ENCODE measurements around the gene CNTN4. TPM values are rescaled to one million over a fixed set of nuclear protein-coding genes. Genes with fewer than 3 reads are reported as not detected.

Gene CNTN4
- total and polyA plus RNA-seq, 4 donors: 1.2 to 3.8 (median 2.6) TPM

- Histone ChIP-seq H3K9ac (ENCODE audit: low read depth in 1 of 2, low read length in 2 of 2) (no peak overlapping the region), H3K9me3 (ENCODE audit: control insufficient read depth in 4 of 4, low read length in 3 of 4) (no peaks in the 10 kb centered on the region), H3K27me3 (ENCODE audit: control insufficient read depth in 4 of 4, insufficient read depth in 4 of 4, low read length in 3 of 4) (no peaks in the 10 kb centered on the region), H3K27ac (ENCODE audit: low read depth in 1 of 2, low read length in 2 of 2) (no peak overlapping the region), H3K36me3 (ENCODE audit: control insufficient read depth in 4 of 4, insufficient read depth in 3 of 4, low read depth in 1 of 4, low read length in 3 of 4) (no peaks in the 10 kb centered on the region), H3K4me1 (ENCODE audit: control insufficient read depth in 4 of 4, insufficient read depth in 4 of 4, low read length in 3 of 4) (no peaks in the 10 kb centered on the region), H3K4me3 (ENCODE audit: low read depth in 1 of 3, low read length in 3 of 3) (no peak overlapping the region)
- no peak for DNase-seq (ENCODE audit: low spot score)
- no peak for TF ChIP-seq HNF4A (conservative IDR thresholded peaks at IDR 0.05)
- TF ChIP-seq RXRA (IDR thresholded peaks at IDR 0.05): no peak
- TF ChIP-seq JUND (IDR thresholded peaks at IDR 0.05): no peak
- TF ChIP-seq GABPA (IDR thresholded peaks at IDR 0.05 in 1 of 2, conservative IDR thresholded peaks at IDR 0.05 in 1 of 2): no peak
- TF ChIP-seq TAF1 (conservative IDR thresholded peaks at IDR 0.05): no peak
- TF ChIP-seq MAX (IDR thresholded peaks at IDR 0.05): no peak
- TF ChIP-seq SP1 (IDR thresholded peaks at IDR 0.05): no peak
- no peak for TF ChIP-seq YY1 (IDR thresholded peaks at IDR 0.05)
- WGBS: 96% methylated on average over 4 of the region's 4 CpGs
Observed at GRCh38 chr3:2837910-2838309, 739.2 kb downstream of the CNTN4 start.

DNA sequence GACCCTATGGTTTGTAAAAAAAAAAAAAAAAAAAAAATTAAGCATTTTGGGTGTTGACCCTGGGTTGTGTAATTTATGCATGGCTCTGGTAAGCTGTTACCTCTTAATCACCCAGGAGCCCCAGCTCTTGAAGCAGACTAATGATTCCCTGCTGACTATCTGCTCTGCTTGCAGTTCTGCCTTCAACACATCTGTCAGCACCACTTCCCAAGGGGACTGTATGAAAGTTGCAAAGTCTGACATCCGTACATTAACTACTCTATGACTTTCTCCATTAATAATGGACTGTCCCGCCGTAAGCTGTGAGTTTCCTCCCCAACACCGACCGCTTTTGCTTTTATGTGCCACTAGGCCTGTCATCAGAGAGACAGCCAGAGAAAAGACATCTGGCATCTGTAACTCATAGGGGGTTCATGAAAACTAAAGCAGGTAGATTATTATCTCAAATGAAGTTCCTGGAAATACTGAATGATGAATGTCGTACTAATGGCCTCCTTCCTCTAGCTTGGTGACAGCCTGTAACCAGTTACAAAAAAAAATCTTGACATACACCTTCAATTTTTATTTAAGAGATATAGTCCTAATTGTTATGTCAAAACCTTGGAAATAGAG is 740.0 kb downstream of the CNTN4 start:
- DNase-seq (ENCODE audit: low spot score): no peak
- H3K4me3 ChIP-seq (ENCODE audit: low read depth in 1 of 3, low read length in 3 of 3): no peak overlapping the region
- H3K9ac ChIP-seq (ENCODE audit: low read depth in 1 of 2, low read length in 2 of 2): no peak overlapping the region
- H3K27me3 ChIP-seq (ENCODE audit: control insufficient read depth in 4 of 4, insufficient read depth in 4 of 4, low read length in 3 of 4): no peaks in the 10 kb centered on the region
- TF ChIP-seq, protein P1, sequence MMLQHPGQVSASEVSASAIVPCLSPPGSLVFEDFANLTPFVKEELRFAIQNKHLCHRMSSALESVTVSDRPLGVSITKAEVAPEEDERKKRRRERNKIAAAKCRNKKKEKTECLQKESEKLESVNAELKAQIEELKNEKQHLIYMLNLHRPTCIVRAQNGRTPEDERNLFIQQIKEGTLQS (IDR thresholded peaks at IDR 0.05): no peak
- TF ChIP-seq JUND (IDR thresholded peaks at IDR 0.05): no peak
- no peak for TF ChIP-seq GABPA (IDR thresholded peaks at IDR 0.05 in 1 of 2, conservative IDR thresholded peaks at IDR 0.05 in 1 of 2)
- no peak for TF ChIP-seq FOXA1 (IDR thresholded peaks at IDR 0.05)
- no peak for TF ChIP-seq FOXA2 (IDR thresholded peaks at IDR 0.05)
- TF ChIP-seq YY1 (IDR thresholded peaks at IDR 0.05): no peak
- TF ChIP-seq TAF1 (conservative IDR thresholded peaks at IDR 0.05): no peak
- no peak for TF ChIP-seq EGR1 (IDR thresholded peaks at IDR 0.05; ENCODE audit: low read depth in 2 of 2)
- TF ChIP-seq, protein P2, sequence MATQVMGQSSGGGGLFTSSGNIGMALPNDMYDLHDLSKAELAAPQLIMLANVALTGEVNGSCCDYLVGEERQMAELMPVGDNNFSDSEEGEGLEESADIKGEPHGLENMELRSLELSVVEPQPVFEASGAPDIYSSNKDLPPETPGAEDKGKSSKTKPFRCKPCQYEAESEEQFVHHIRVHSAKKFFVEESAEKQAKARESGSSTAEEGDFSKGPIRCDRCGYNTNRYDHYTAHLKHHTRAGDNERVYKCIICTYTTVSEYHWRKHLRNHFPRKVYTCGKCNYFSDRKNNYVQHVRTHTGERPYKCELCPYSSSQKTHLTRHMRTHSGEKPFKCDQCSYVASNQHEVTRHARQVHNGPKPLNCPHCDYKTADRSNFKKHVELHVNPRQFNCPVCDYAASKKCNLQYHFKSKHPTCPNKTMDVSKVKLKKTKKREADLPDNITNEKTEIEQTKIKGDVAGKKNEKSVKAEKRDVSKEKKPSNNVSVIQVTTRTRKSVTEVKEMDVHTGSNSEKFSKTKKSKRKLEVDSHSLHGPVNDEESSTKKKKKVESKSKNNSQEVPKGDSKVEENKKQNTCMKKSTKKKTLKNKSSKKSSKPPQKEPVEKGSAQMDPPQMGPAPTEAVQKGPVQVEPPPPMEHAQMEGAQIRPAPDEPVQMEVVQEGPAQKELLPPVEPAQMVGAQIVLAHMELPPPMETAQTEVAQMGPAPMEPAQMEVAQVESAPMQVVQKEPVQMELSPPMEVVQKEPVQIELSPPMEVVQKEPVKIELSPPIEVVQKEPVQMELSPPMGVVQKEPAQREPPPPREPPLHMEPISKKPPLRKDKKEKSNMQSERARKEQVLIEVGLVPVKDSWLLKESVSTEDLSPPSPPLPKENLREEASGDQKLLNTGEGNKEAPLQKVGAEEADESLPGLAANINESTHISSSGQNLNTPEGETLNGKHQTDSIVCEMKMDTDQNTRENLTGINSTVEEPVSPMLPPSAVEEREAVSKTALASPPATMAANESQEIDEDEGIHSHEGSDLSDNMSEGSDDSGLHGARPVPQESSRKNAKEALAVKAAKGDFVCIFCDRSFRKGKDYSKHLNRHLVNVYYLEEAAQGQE (IDR thresholded peaks at IDR 0.05): no peak
- no peak for TF ChIP-seq RXRA (IDR thresholded peaks at IDR 0.05)
- TF ChIP-seq HNF4A (conservative IDR thresholded peaks at IDR 0.05): no peak
- no peak for TF ChIP-seq NR2F2 (IDR thresholded peaks at IDR 0.05)
- TF ChIP-seq HNF4G (IDR thresholded peaks at IDR 0.05): no peak
- H3K36me3 ChIP-seq (ENCODE audit: control insufficient read depth in 4 of 4, insufficient read depth in 3 of 4, low read depth in 1 of 4, low read length in 3 of 4): no peaks in the 10 kb centered on the region
- no peaks in the 10 kb centered on the region for H3K4me1 ChIP-seq (ENCODE audit: control insufficient read depth in 4 of 4, insufficient read depth in 4 of 4, low read length in 3 of 4)
- WGBS: 92% methylated on average over 6 of the region's 6 CpGs
- H3K27ac ChIP-seq (ENCODE audit: low read depth in 1 of 2, low read length in 2 of 2): no peak overlapping the region
- H3K9me3 ChIP-seq (ENCODE audit: control insufficient read depth in 4 of 4, low read length in 3 of 4): no peaks in the 10 kb centered on the region

DNA sequence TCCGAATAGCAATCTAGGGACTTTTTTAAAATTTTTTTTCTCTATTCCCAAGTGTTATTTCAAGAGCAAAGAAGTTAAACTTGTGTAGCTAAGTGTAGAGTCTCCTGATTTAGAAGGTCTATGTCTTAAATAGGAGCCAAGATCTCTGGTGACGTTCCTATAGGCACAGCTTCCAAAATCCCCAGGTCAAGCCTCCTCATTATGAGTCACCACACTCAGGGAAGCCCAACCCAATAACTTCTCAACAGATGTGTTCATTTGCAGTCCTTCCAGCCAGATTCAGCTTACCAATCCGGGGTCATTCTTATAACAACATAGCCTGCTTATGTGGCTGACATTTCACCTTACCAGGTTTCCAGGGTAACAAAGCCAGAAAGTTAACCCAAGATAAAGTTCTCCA is 741.2 kb downstream of the CNTN4 start:
- H3K9ac ChIP-seq (ENCODE audit: low read depth in 1 of 2, low read length in 2 of 2): no peak overlapping the region
- 81% methylated on average over 3 of the region's 3 CpGs for WGBS
- no peaks in the 10 kb centered on the region for H3K36me3 ChIP-seq (ENCODE audit: control insufficient read depth in 4 of 4, insufficient read depth in 3 of 4, low read depth in 1 of 4, low read length in 3 of 4)
- no peak for DNase-seq (ENCODE audit: low spot score)
- H3K27me3 ChIP-seq (ENCODE audit: control insufficient read depth in 4 of 4, insufficient read depth in 4 of 4, low read length in 3 of 4): no peaks in the 10 kb centered on the region
- H3K27ac ChIP-seq (ENCODE audit: low read depth in 1 of 2, low read length in 2 of 2): no peak overlapping the region
- H3K9me3 ChIP-seq (ENCODE audit: control insufficient read depth in 4 of 4, low read length in 3 of 4): no peaks in the 10 kb centered on the region
- no peak overlapping the region for H3K4me3 ChIP-seq (ENCODE audit: low read depth in 1 of 3, low read length in 3 of 3)
- no peaks in the 10 kb centered on the region for H3K4me1 ChIP-seq (ENCODE audit: control insufficient read depth in 4 of 4, insufficient read depth in 4 of 4, low read length in 3 of 4)
- TF ChIP-seq SP1 (IDR thresholded peaks at IDR 0.05) (no peak), FOXA1 (IDR thresholded peaks at IDR 0.05) (no peak), NR2F2 (IDR thresholded peaks at IDR 0.05) (no peak), HNF4G (IDR thresholded peaks at IDR 0.05) (no peak), ZBTB33 (IDR thresholded peaks at IDR 0.05) (no peak)
- TF ChIP-seq, protein P3, sequence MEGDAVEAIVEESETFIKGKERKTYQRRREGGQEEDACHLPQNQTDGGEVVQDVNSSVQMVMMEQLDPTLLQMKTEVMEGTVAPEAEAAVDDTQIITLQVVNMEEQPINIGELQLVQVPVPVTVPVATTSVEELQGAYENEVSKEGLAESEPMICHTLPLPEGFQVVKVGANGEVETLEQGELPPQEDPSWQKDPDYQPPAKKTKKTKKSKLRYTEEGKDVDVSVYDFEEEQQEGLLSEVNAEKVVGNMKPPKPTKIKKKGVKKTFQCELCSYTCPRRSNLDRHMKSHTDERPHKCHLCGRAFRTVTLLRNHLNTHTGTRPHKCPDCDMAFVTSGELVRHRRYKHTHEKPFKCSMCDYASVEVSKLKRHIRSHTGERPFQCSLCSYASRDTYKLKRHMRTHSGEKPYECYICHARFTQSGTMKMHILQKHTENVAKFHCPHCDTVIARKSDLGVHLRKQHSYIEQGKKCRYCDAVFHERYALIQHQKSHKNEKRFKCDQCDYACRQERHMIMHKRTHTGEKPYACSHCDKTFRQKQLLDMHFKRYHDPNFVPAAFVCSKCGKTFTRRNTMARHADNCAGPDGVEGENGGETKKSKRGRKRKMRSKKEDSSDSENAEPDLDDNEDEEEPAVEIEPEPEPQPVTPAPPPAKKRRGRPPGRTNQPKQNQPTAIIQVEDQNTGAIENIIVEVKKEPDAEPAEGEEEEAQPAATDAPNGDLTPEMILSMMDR (IDR thresholded peaks at IDR 0.05; ENCODE audit: low read depth, low read length, missing input control): no peak

All from liver (tissue), 9 donors.